ENCODE measurements around the gene EPB41L1. TPM values are rescaled to one million over a fixed set of nuclear protein-coding genes. Genes with fewer than 3 reads are reported as not detected.

EPB41L1 gene
- total RNA-seq, 1 experiment from 2014 or later, result 42.1 TPM

DNA sequence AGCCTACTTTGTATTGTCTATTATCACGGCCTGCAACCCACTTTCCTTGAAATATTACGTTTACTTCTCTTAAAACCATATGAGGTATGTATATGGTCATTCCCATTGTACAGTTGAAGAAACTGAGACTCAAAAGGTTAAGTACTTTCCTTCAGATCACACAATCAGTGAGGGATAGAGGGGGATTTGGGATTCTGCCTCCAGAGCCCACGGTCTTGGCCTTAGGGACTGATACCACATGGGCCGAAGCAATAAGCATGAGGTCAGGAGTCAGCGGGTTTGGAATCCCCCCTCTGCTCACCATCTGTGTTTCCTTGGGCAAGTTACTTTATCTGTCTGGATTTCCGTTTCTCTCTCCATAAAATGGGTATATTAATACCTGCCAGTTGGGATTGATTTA lies 19.4 kb upstream of the EPB41L1 start:
- Histone ChIP-seq H3K36me3 (ENCODE audit: control insufficient read depth in 1 of 2, insufficient read depth in 2 of 2, low read length in 2 of 2) (no peaks in the 10 kb centered on the region), H3K27me3 (ENCODE audit: insufficient read depth, low read length) (no peaks in the 10 kb centered on the region), H3K79me2 (ENCODE audit: insufficient read depth, low read length) (no peaks in the 10 kb centered on the region), H3K9ac (ENCODE audit: low read length) (no peak overlapping the region), H3K9me2 (ENCODE audit: insufficient read depth) (no peaks in the 10 kb centered on the region), H3K4me2 (ENCODE audit: low read length) (no peak overlapping the region), H3K4me1 (ENCODE audit: control insufficient read depth in 1 of 2, insufficient read depth in 2 of 2, low read length in 2 of 2) (peaks cover 5 to 22% of the 10 kb centered on the region in 2 experiments; a peak in 3 of 4 replicates), H3K9me3 (ENCODE audit: control insufficient read depth in 1 of 2, insufficient read depth in 1 of 2, low read depth in 1 of 2, low read length in 2 of 2) (no peaks in the 10 kb centered on the region), H2AFZ (ENCODE audit: low read depth, low read length, poor library complexity, severe bottlenecking) (no peak overlapping the region), H3K4me3 (replicated peaks in 1 of 2; ENCODE audit: low read depth in 1 of 2, low read length in 2 of 2) (no peak overlapping the region), H3K27ac (ENCODE audit: low read depth, low read length) (no peak overlapping the region), H4K20me1 (ENCODE audit: insufficient read depth) (no peaks in the 10 kb centered on the region)
- DNase-seq (ENCODE audit: low read depth, low spot score), result no peak
- POLR2A ChIA-PET, result no interaction called here
- RAD21 ChIA-PET (ENCODE audit: low non-redundant PET in 1 of 2, low total read pairs in 2 of 2, uncharacterized antibody in 2 of 2, unreplicated experiment in 2 of 2), result no interaction called here
- intact Hi-C loops (cut with micrococcal nuclease), result loop anchor here (5.0 kb wide), 1 partner anchor 83 kb away; no protein-coding TSS in a partner anchor
- no peak for TF ChIP-seq EGR1 (IDR thresholded peaks at IDR 0.05; ENCODE audit: low read depth)
- TF ChIP-seq, protein P1, sequence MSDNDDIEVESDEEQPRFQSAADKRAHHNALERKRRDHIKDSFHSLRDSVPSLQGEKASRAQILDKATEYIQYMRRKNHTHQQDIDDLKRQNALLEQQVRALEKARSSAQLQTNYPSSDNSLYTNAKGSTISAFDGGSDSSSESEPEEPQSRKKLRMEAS (IDR thresholded peaks at IDR 0.05), result no peak
- CTCF ChIA-PET, result interaction anchor here (0.6 to 6.4 kb wide), 2 partner anchors 137 to 140 kb away, joined by 5 to 442 read pairs; no protein-coding TSS in a partner anchor
- no TSS peak for BruUV-seq (replicated peaks)
- no peak for ATAC-seq

DNA sequence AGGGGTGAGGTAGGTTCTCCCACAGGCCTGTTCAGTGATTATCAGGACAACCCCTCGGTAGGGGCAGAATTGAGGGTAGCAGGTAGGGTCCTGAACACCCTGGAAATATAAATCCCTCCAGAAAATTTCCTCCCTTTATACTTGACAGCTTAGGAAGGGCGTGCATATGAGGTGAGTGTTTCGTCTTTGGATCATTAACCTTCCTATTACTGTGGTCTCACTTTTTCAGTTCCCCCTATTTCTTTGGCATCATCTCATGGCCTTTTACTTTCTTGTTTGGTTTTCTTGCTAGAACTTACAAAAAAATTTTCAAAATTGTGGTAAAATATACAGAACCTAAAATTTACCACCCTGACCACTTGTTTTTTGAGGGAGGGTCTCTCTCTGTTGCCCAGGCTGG lies 18.7 kb upstream of the EPB41L1 start:
- Histone ChIP-seq H2AFZ (ENCODE audit: low read depth, low read length, poor library complexity, severe bottlenecking) (no peak overlapping the region), H3K4me2 (ENCODE audit: low read length) (no peak overlapping the region), H3K79me2 (ENCODE audit: insufficient read depth, low read length) (no peaks in the 10 kb centered on the region), H4K20me1 (ENCODE audit: insufficient read depth) (no peaks in the 10 kb centered on the region), H3K36me3 (ENCODE audit: control insufficient read depth in 1 of 2, insufficient read depth in 2 of 2, low read length in 2 of 2) (no peaks in the 10 kb centered on the region), H3K27ac (ENCODE audit: low read depth, low read length) (no peak overlapping the region), H3K27me3 (ENCODE audit: insufficient read depth, low read length) (no peaks in the 10 kb centered on the region), H3K9ac (ENCODE audit: low read length) (no peak overlapping the region), H3K9me3 (ENCODE audit: control insufficient read depth in 1 of 2, insufficient read depth in 1 of 2, low read depth in 1 of 2, low read length in 2 of 2) (no peaks in the 10 kb centered on the region), H3K4me1 (ENCODE audit: control insufficient read depth in 1 of 2, insufficient read depth in 2 of 2, low read length in 2 of 2) (peaks cover 5 to 18% of the 10 kb centered on the region in 2 experiments; a peak in 3 of 4 replicates), H3K9me2 (ENCODE audit: insufficient read depth) (no peaks in the 10 kb centered on the region), H3K4me3 (replicated peaks in 1 of 2; ENCODE audit: low read depth in 1 of 2, low read length in 2 of 2) (no peak overlapping the region)
- no peak for DNase-seq (ENCODE audit: low read depth, low spot score)
- intact Hi-C loops (cut with micrococcal nuclease), result loop anchor here (5.0 kb wide), 1 partner anchor 84 kb away; no protein-coding TSS in a partner anchor
- BruUV-seq (replicated peaks), result no TSS peak
- ChIA-PET RAD21 (ENCODE audit: low non-redundant PET in 1 of 2, low total read pairs in 2 of 2, uncharacterized antibody in 2 of 2, unreplicated experiment in 2 of 2) (no interaction called here), POLR2A (no interaction called here), CTCF (interaction anchor here (6.4 kb wide), 1 partner anchor 141 kb away, joined by 442 read pairs; no protein-coding TSS in a partner anchor)
- ATAC-seq, result no peak
- TF ChIP-seq RAD21 (IDR thresholded peaks at IDR 0.05; ENCODE audit: low read depth) (no peak), SRF (IDR thresholded peaks at IDR 0.05; ENCODE audit: low read depth) (no peak), TCF7L2 (IDR thresholded peaks at IDR 0.05; ENCODE audit: borderline replicate concordance, extremely low read depth, insufficient read depth, insufficient read length) (no peak), CBX3 (IDR thresholded peaks at IDR 0.05; ENCODE audit: low read depth) (no peak), EGR1 (IDR thresholded peaks at IDR 0.05; ENCODE audit: low read depth) (no peak), EZH2 (IDR thresholded peaks at IDR 0.05) (no peak), JUND (IDR thresholded peaks at IDR 0.05) (no peak), EZH2phosphoT487 (IDR thresholded peaks at IDR 0.05; ENCODE audit: borderline replicate concordance) (no peak), SIN3A (IDR thresholded peaks at IDR 0.05; ENCODE audit: low read depth) (no peak), YY1 (IDR thresholded peaks at IDR 0.05; ENCODE audit: extremely low read depth, insufficient replicate concordance, low read depth, low read length) (no peak), SP1 (IDR thresholded peaks at IDR 0.05; ENCODE audit: low read depth) (no peak)
- TF ChIP-seq, protein P1 (IDR thresholded peaks at IDR 0.05), result no peak
- TF ChIP-seq, protein P2, sequence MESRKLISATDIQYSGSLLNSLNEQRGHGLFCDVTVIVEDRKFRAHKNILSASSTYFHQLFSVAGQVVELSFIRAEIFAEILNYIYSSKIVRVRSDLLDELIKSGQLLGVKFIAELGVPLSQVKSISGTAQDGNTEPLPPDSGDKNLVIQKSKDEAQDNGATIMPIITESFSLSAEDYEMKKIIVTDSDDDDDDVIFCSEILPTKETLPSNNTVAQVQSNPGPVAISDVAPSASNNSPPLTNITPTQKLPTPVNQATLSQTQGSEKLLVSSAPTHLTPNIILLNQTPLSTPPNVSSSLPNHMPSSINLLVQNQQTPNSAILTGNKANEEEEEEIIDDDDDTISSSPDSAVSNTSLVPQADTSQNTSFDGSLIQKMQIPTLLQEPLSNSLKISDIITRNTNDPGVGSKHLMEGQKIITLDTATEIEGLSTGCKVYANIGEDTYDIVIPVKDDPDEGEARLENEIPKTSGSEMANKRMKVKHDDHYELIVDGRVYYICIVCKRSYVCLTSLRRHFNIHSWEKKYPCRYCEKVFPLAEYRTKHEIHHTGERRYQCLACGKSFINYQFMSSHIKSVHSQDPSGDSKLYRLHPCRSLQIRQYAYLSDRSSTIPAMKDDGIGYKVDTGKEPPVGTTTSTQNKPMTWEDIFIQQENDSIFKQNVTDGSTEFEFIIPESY (IDR thresholded peaks at IDR 0.05; ENCODE audit: extremely low read depth, insufficient replicate concordance, low read length), result no peak
- TF ChIP-seq, protein P3, sequence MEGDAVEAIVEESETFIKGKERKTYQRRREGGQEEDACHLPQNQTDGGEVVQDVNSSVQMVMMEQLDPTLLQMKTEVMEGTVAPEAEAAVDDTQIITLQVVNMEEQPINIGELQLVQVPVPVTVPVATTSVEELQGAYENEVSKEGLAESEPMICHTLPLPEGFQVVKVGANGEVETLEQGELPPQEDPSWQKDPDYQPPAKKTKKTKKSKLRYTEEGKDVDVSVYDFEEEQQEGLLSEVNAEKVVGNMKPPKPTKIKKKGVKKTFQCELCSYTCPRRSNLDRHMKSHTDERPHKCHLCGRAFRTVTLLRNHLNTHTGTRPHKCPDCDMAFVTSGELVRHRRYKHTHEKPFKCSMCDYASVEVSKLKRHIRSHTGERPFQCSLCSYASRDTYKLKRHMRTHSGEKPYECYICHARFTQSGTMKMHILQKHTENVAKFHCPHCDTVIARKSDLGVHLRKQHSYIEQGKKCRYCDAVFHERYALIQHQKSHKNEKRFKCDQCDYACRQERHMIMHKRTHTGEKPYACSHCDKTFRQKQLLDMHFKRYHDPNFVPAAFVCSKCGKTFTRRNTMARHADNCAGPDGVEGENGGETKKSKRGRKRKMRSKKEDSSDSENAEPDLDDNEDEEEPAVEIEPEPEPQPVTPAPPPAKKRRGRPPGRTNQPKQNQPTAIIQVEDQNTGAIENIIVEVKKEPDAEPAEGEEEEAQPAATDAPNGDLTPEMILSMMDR (IDR thresholded peaks at IDR 0.05 in 2 of 3, conservative IDR thresholded peaks at IDR 0.05 in 1 of 3; ENCODE audit: borderline replicate concordance in 1 of 3, insufficient read depth in 1 of 3, low read depth in 2 of 3, low read length in 2 of 3), result no peak
